ENCODE measurements around the gene TRIM24. TPM values are rescaled to one million over a fixed set of nuclear protein-coding genes. Genes with fewer than 3 reads are reported as not detected.

The TRIM24 gene
- total RNA-seq, 4 donors from 2014 or later, result 13.9 to 16.2 (median 14.1) TPM

- H3K4me3 ChIP-seq, result no peak overlapping the region
- no peak overlapping the region for H3K27ac ChIP-seq
- H3K36me3 ChIP-seq, result no peaks in the 10 kb centered on the region
- no peaks in the 10 kb centered on the region for H3K4me1 ChIP-seq
- H3K9me3 ChIP-seq, result no peaks in the 10 kb centered on the region
- H3K27me3 ChIP-seq, result no peaks in the 10 kb centered on the region
- TF ChIP-seq POLR2AphosphoS5 (IDR thresholded peaks at IDR 0.05) (no peak), POLR2A (IDR thresholded peaks at IDR 0.05) (no peak), EP300 (IDR thresholded peaks at IDR 0.05) (no peak)
- TF ChIP-seq, protein P1, sequence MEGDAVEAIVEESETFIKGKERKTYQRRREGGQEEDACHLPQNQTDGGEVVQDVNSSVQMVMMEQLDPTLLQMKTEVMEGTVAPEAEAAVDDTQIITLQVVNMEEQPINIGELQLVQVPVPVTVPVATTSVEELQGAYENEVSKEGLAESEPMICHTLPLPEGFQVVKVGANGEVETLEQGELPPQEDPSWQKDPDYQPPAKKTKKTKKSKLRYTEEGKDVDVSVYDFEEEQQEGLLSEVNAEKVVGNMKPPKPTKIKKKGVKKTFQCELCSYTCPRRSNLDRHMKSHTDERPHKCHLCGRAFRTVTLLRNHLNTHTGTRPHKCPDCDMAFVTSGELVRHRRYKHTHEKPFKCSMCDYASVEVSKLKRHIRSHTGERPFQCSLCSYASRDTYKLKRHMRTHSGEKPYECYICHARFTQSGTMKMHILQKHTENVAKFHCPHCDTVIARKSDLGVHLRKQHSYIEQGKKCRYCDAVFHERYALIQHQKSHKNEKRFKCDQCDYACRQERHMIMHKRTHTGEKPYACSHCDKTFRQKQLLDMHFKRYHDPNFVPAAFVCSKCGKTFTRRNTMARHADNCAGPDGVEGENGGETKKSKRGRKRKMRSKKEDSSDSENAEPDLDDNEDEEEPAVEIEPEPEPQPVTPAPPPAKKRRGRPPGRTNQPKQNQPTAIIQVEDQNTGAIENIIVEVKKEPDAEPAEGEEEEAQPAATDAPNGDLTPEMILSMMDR (IDR thresholded peaks at IDR 0.05), result no peak
- WGBS, 2 donors (ENCODE audit: low coverage in 1 of 2), result 48 to 58% methylated on average over 3 of the region's 3 CpGs
- no peak for ATAC-seq
These were observed 4.5 kb upstream of the TRIM24 start for GRCh38 chr7:138455609-138456008.

- no peak overlapping the region for H3K4me3 ChIP-seq
- H3K9me3 ChIP-seq, result no peaks in the 10 kb centered on the region
- H3K27me3 ChIP-seq, result no peaks in the 10 kb centered on the region
- 85 to 100% methylated on average over 2 to 4 of the region's 4 CpGs for WGBS, 2 donors (ENCODE audit: low coverage in 1 of 2)
- H3K27ac ChIP-seq, result no peak overlapping the region
- no peaks in the 10 kb centered on the region for H3K4me1 ChIP-seq
- TF ChIP-seq, protein P1 (IDR thresholded peaks at IDR 0.05), result no peak
- TF ChIP-seq POLR2A (IDR thresholded peaks at IDR 0.05), result no peak
- TF ChIP-seq POLR2AphosphoS5 (IDR thresholded peaks at IDR 0.05), result no peak
- no peak for TF ChIP-seq EP300 (IDR thresholded peaks at IDR 0.05)
- ATAC-seq, result no peak
- no peaks in the 10 kb centered on the region for H3K36me3 ChIP-seq
These were observed 3.8 kb upstream of the TRIM24 start for GRCh38 chr7:138456220-138456619.

DNA sequence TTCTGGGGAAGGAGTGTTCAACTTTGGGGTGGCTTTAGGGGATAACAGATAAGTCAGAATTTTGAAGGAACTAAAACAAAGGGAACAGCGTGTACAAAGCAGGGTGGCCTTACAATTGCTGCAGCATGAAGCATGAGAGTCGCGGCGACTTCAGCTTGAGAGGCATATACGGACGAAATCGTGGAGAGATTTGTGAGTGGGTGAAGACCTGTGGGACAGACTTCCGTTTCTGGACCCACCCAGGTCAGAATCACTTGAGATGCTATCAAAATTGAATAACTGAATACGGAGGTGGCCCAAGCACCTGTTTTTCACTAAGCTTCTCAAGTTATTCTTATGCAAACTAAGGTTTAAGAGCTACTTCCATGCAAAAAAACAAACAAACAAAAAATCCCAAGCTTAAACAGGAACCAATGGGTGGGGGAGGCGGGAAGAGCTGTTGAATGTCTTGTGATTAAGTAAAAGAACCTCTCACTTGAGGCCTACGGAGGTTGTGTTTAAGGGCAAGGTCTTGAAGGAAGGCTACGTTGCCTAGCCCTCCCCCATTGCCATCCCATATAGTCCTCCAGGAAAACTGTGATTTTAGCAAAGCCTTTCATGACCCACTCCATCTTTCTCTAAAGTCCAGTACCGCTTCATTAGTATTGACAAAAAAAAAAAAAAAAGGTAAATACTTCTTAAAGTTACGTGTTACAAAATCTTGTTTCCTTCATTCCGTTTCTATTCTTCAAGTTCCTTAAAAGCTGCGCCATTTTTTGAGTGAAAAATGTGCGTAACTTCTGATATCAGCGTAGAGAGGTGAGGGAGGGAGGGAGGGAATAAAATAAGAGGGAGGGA lies 1.3 kb upstream of the TRIM24 start:
- 50 to 60% methylated on average over 14 to 18 of the region's 18 CpGs for WGBS, 2 donors (ENCODE audit: low coverage in 1 of 2)
- Histone ChIP-seq H3K36me3 (no peaks in the 10 kb centered on the region), H3K4me3 (no peak overlapping the region), H3K27ac (no peak overlapping the region), H3K9me3 (no peaks in the 10 kb centered on the region), H3K4me1 (peaks cover 0 to 9% (median 5%) of the 10 kb centered on the region in 3 donors), H3K27me3 (no peaks in the 10 kb centered on the region)
- no peak for ATAC-seq
- TF ChIP-seq, protein P1 (IDR thresholded peaks at IDR 0.05), result no peak
- TF ChIP-seq POLR2A (IDR thresholded peaks at IDR 0.05) (no peak), EP300 (IDR thresholded peaks at IDR 0.05) (no peak), POLR2AphosphoS5 (IDR thresholded peaks at IDR 0.05) (no peak)

DNA sequence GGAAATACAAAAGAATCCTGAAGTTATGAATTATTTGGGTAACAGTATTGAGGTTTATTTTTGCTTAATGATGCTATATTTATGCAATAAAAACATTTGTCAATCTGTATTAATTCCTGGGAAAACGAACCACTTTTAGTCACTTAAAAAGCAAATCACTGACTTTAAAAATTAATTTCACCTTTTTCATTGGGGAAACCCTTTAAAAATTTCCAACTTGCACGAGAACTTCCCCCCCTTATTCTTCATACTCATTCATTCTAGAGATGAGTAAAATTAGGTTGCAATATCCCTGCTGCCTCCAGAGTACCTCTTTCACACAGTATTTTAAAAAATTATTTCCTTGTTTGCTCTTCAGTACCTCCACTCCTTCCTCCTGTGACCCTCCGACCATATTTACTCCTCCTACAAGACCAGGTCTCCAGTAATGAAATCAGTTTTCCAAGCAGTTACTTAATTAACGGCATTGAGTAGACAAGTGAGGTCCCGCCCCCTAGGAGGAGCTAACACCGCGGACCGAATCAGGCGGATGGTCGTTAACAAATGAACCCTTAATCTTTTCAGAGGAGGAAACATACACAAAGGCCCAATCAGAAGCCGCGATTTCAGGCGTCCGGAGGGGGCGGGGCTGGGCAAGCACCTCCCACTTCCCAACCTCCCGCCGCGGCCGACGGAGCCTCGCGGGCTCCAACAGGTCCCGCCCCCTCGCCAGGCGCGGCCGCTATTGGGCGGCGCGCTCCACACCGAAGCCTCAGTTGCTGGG lies 465 bp upstream of the TRIM24 start:
- no peaks in the 10 kb centered on the region for H3K27me3 ChIP-seq
- TF ChIP-seq POLR2A (IDR thresholded peaks at IDR 0.05) (no peak), POLR2AphosphoS5 (IDR thresholded peaks at IDR 0.05) (no peak), EP300 (IDR thresholded peaks at IDR 0.05) (no peak)
- TF ChIP-seq, protein P1 (IDR thresholded peaks at IDR 0.05), result peak in 3 of 4 experiments; percentile 41 to 74 (median 58)
- H3K4me3 ChIP-seq, result peak overlapping the region; percentile 29 to 92
- ATAC-seq, result peak; percentile 95
- 3 to 4% methylated on average over 3 to 9 of the region's 31 CpGs for WGBS, 2 donors (ENCODE audit: low coverage in 1 of 2)
- peak overlapping the region in 3 of 4 donors; percentile 93 to 99 (median 98) for H3K27ac ChIP-seq
- H3K9me3 ChIP-seq, result no peaks in the 10 kb centered on the region
- no peaks in the 10 kb centered on the region for H3K36me3 ChIP-seq
- peaks cover 0 to 9% (median 5%) of the 10 kb centered on the region in 3 donors for H3K4me1 ChIP-seq

Measured in gastroesophageal sphincter (tissue), 4 donors.